AG09309 (cell line): Measurements from ENCODE around the gene NENF.

Experiments
- DNase-seq: peaks from one replicate; pipeline ENCODE4 v3.0.0-alpha.2; 2010; ENCODE audit warnings: low read depth
- H3K4me3 ChIP-seq: 2 replicates; pipeline ENCODE4 v1.5.1; 2011; ENCODE audit warnings: mild to moderate bottlenecking, low read depth, low read length, moderate library complexity; ENCODE audit not compliant: control insufficient read depth
- CTCF ChIP-seq: IDR thresholded peaks from 2 replicates; pipeline ENCODE4 v1.5.1; 2011; ENCODE audit warnings: mild to moderate bottlenecking, low read depth, low read length, inconsistent platforms; ENCODE audit not compliant: insufficient read depth, control insufficient read depth; ENCODE audit errors: missing control alignments

NENF gene

GRCh38 chr1:212401838-212402582 lies 30.7 kb upstream of the NENF start:
- TF ChIP-seq CTCF = no peak
- DNase-seq = peak; percentile 24
- no peak overlapping the region for H3K4me3 ChIP-seq

- no peak for DNase-seq
- no peak overlapping the region for H3K4me3 ChIP-seq
- no peak for TF ChIP-seq CTCF
Measured at GRCh38 chr1:212402666-212403321, 29.9 kb upstream of the NENF start.

GRCh38 chr1:212410231-212410820 lies 22.4 kb upstream of the NENF start:
- TF ChIP-seq CTCF = no peak
- no peak overlapping the region for H3K4me3 ChIP-seq
- no peak for DNase-seq

- no peak for TF ChIP-seq CTCF
- H3K4me3 ChIP-seq = no peak overlapping the region
- DNase-seq = no peak
Measured at GRCh38 chr1:212412374-212412773, 20.3 kb upstream of the NENF start.

GRCh38 chr1:212413902-212414327 lies 18.8 kb upstream of the NENF start:
- peak overlapping the region; percentile 77 for H3K4me3 ChIP-seq
- TF ChIP-seq CTCF = no peak
- DNase-seq = no peak

GRCh38 chr1:212414328-212415106 lies 18.2 kb upstream of the NENF start, which contains the start of gene PACC1:
TSS of gene PACC1 (minus strand) at chr1:212414886. CDS start at chr1:212414757, 129 bp downstream.
- H3K4me3 ChIP-seq = peak within 1 kb of the TSS; percentile 77
- no peak for TF ChIP-seq CTCF
- DNase-seq = peak; percentile 20
